GM23248 (cell line): Measurements from ENCODE around the gene SEL1L3. TPM values are rescaled to one million over a fixed set of nuclear protein-coding genes. Genes with fewer than 3 reads are reported as not detected.

Experiments used
- DNase-seq: peaks from one replicate; pipeline ENCODE4 v3.0.0-alpha.2; 2015
- H2AFZ ChIP-seq: fragments of 200-600 bp; sonication (generic); 2 replicates; pipeline ENCODE4 v1.6.1; 2016; ENCODE audit warnings: antibody characterized with exemption
- H3F3A ChIP-seq: fragments of 200-600 bp; sonication (generic); 2 replicates; pipeline ENCODE4 v1.6.1; 2016; ENCODE audit warnings: mild to moderate bottlenecking, antibody characterized with exemption, mixed run types; ENCODE audit not compliant: insufficient read depth
- H3K27ac ChIP-seq: fragments of 200-600 bp; sonication (generic); 2 replicates; pipeline ENCODE4 v1.5.1; 2016; ENCODE audit warnings: mild to moderate bottlenecking
- H3K27me3 ChIP-seq: fragments of 200-600 bp; sonication (generic); replicated peaks from 2 replicates; pipeline ENCODE4 v1.6.1; 2016; ENCODE audit warnings: mild to moderate bottlenecking; ENCODE audit not compliant: insufficient read depth
- H3K36me3 ChIP-seq: fragments of 200-600 bp; sonication (generic); 2 replicates; pipeline ENCODE4 v1.6.1; 2016; ENCODE audit warnings: low read depth, mild to moderate bottlenecking
- H3K4me1 ChIP-seq: fragments of 200-600 bp; sonication (generic); 2 replicates; pipeline ENCODE4 v1.6.1; 2016; ENCODE audit warnings: mild to moderate bottlenecking; ENCODE audit not compliant: insufficient read depth
- H3K4me2 ChIP-seq: fragments of 200-600 bp; sonication (generic); one replicate; pipeline ENCODE4 v1.6.1; 2016; ENCODE audit warnings: mild to moderate bottlenecking; ENCODE audit not compliant: unreplicated experiment
- H3K4me3 ChIP-seq: fragments of 200-600 bp; sonication (generic); 2 replicates; pipeline ENCODE4 v1.5.1; 2016; ENCODE audit warnings: mild to moderate bottlenecking
- H3K79me2 ChIP-seq: fragments of 200-600 bp; sonication (generic); 2 replicates; pipeline ENCODE4 v1.6.1; 2016; ENCODE audit warnings: mild to moderate bottlenecking; ENCODE audit not compliant: insufficient read depth
- H3K9ac ChIP-seq: fragments of 200-600 bp; sonication (generic); 2 replicates; pipeline ENCODE4 v1.6.1; 2016; ENCODE audit warnings: mild to moderate bottlenecking
- H3K9me2 ChIP-seq: fragments of 200-600 bp; sonication (generic); 2 replicates; pipeline ENCODE4 v1.6.1; 2016; ENCODE audit warnings: mixed run types, mild to moderate bottlenecking, moderate library complexity; ENCODE audit not compliant: insufficient read depth
- H3K9me3 ChIP-seq: fragments of 200-600 bp; sonication (generic); one replicate; pipeline ENCODE4 v1.6.1; 2017; ENCODE audit warnings: low read depth
- H4K20me1 ChIP-seq: fragments of 200-600 bp; sonication (generic); 2 replicates; pipeline ENCODE4 v1.6.0; 2016; ENCODE audit not compliant: insufficient read depth
- EZH2 ChIP-seq: fragments of 200-600 bp; sonication (generic); IDR thresholded peaks from 2 replicates; pipeline ENCODE4 v1.6.1; 2018; ENCODE audit warnings: antibody characterized with exemption, mild to moderate bottlenecking; ENCODE audit not compliant: insufficient read depth, poor library complexity, severe bottlenecking
- EZH2phosphoT487 ChIP-seq: fragments of 200-600 bp; sonication (generic); IDR thresholded peaks from 2 replicates; pipeline ENCODE4 v1.6.1; 2018; ENCODE audit warnings: antibody characterized with exemption, moderate library complexity, mild to moderate bottlenecking, low read depth; ENCODE audit not compliant: insufficient read depth
- WGBS, 2 experiments: methylation state at CpG; one replicate each; pipeline ENCODE4 v1.1.6; 2015 to 2017; ENCODE audit warnings: low lambda C conversion rate in 2 of 2, low coverage in 1 of 2; ENCODE audit errors: missing lambda C conversion rate in 2 of 2; 5-methylcytosine and 5-hydroxymethylcytosine counted together
- in situ Hi-C: fragments of 300-500 bp; cut with MboI; formaldehyde crosslinking; loops from 2 replicates; pipeline ENCODE4 v1.15.0; 2020
- polyA plus RNA-seq: library from polyadenylated mRNA; unstranded; fragments of >200 nt; fragmentation: Nextera tagmentation; extraction: Ambion mirVana; gene quantifications from 2 replicates; pipeline ENCODE4 v1.2.1, GENCODE V29; 2016
- total RNA-seq: library from RNA; depleted of rRNA; stranded (reverse); fragments of >200 nt; shearing (Covaris generic); gene quantifications from 2 replicates; pipeline ENCODE4 v1.2.3, GENCODE V29; 2014

The SEL1L3 gene
- total and polyA plus RNA-seq, 2 experiments from 2014 or later, result 23.1 to 62.8 TPM

GRCh38 chr4:25810461-25811373 is 52.1 kb downstream of the SEL1L3 start:
- Histone ChIP-seq H3K79me2 (no peaks in the 10 kb centered on the region), H3F3A (peaks cover 17% of the 10 kb centered on the region), H3K36me3 (no peaks in the 10 kb centered on the region), H4K20me1 (no peaks in the 10 kb centered on the region), H3K27me3 (no peaks in the 10 kb centered on the region), H3K4me1 (peaks cover 34% of the 10 kb centered on the region), H3K9ac (no peak overlapping the region), H3K9me3 (no peaks in the 10 kb centered on the region), H3K27ac (no peak overlapping the region), H2AFZ (no peak overlapping the region), H3K9me2 (no peaks in the 10 kb centered on the region), H3K4me2 (no peak overlapping the region), H3K4me3 (no peak overlapping the region)
- 90 to 91% methylated on average over 23 of the region's 23 CpGs for WGBS, 2 experiments
- in situ Hi-C loops, result no loop called here
- TF ChIP-seq EZH2phosphoT487 (no peak), EZH2 (no peak)
- no peak for DNase-seq

GRCh38 chr4:25809996-25810395 is 52.8 kb downstream of the SEL1L3 start:
- no peaks in the 10 kb centered on the region for H3K9me2 ChIP-seq
- no peaks in the 10 kb centered on the region for H3K79me2 ChIP-seq
- H3K27ac ChIP-seq, result no peak overlapping the region
- no peaks in the 10 kb centered on the region for H3K27me3 ChIP-seq
- DNase-seq, result no peak
- TF ChIP-seq EZH2 (no peak), EZH2phosphoT487 (no peak)
- H3K4me1 ChIP-seq, result peaks cover 27% of the 10 kb centered on the region
- H3K9ac ChIP-seq, result no peak overlapping the region
- in situ Hi-C loops, result no loop called here
- no peaks in the 10 kb centered on the region for H4K20me1 ChIP-seq
- no peak overlapping the region for H3K4me3 ChIP-seq
- no peaks in the 10 kb centered on the region for H3K9me3 ChIP-seq
- no peaks in the 10 kb centered on the region for H3K36me3 ChIP-seq
- no peak overlapping the region for H2AFZ ChIP-seq
- no peak overlapping the region for H3K4me2 ChIP-seq
- 89 to 94% methylated on average over 4 of the region's 4 CpGs for WGBS, 2 experiments
- H3F3A ChIP-seq, result peaks cover 17% of the 10 kb centered on the region

GRCh38 chr4:25807102-25807728 is 55.6 kb downstream of the SEL1L3 start:
- H3K4me2 ChIP-seq, result no peak overlapping the region
- H2AFZ ChIP-seq, result no peak overlapping the region
- H3K9ac ChIP-seq, result no peak overlapping the region
- WGBS, 2 experiments, result 86 to 89% methylated on average over 8 of the region's 8 CpGs
- H3K79me2 ChIP-seq, result no peaks in the 10 kb centered on the region
- H4K20me1 ChIP-seq, result no peaks in the 10 kb centered on the region
- H3K9me3 ChIP-seq, result no peaks in the 10 kb centered on the region
- H3K4me1 ChIP-seq, result 0 out of 2 replicates have a peak, but pooled peaks cover 5% of the 10 kb centered on the region
- no peaks in the 10 kb centered on the region for H3K36me3 ChIP-seq
- no peak overlapping the region for H3K4me3 ChIP-seq
- in situ Hi-C loops, result no loop called here
- H3K27me3 ChIP-seq, result no peaks in the 10 kb centered on the region
- no peak for DNase-seq
- H3K27ac ChIP-seq, result no peak overlapping the region
- H3K9me2 ChIP-seq, result no peaks in the 10 kb centered on the region
- TF ChIP-seq EZH2 (no peak), EZH2phosphoT487 (no peak)
- H3F3A ChIP-seq, result no peaks in the 10 kb centered on the region

- H3K9ac ChIP-seq, result no peak overlapping the region
- H3K4me2 ChIP-seq, result no peak overlapping the region
- H3F3A ChIP-seq, result no peaks in the 10 kb centered on the region
- H3K27ac ChIP-seq, result no peak overlapping the region
- no peaks in the 10 kb centered on the region for H3K9me2 ChIP-seq
- H3K27me3 ChIP-seq, result no peaks in the 10 kb centered on the region
- no peaks in the 10 kb centered on the region for H3K9me3 ChIP-seq
- WGBS, 2 experiments, result 90 to 95% methylated on average over 6 of the region's 6 CpGs
- no peaks in the 10 kb centered on the region for H3K79me2 ChIP-seq
- no peaks in the 10 kb centered on the region for H3K36me3 ChIP-seq
- H2AFZ ChIP-seq, result no peak overlapping the region
- H3K4me1 ChIP-seq, result no peaks in the 10 kb centered on the region
- no peaks in the 10 kb centered on the region for H4K20me1 ChIP-seq
- TF ChIP-seq EZH2 (no peak), EZH2phosphoT487 (no peak)
- no peak overlapping the region for H3K4me3 ChIP-seq
- DNase-seq, result no peak
- in situ Hi-C loops, result no loop called here
Measured at GRCh38 chr4:25805255-25805860, 57.4 kb downstream of the SEL1L3 start.
